ENCODE measurements around the gene WLS.
"Not testable (repeated sequence)": the region's sequence is repeated elsewhere in the genome, so short reads cannot be mapped to it uniquely, and the experiment has no call there.

The WLS gene

GRCh38 chr1:68167211-68167610 is 65.1 kb downstream of the WLS start:
- no peak overlapping the region for H3K27ac ChIP-seq (ENCODE audit: low read depth, low read length)
- H3K4me1 ChIP-seq (ENCODE audit: control insufficient read depth, insufficient read depth, low read length, unreplicated experiment), result peaks cover 8% of the 10 kb centered on the region
- peaks cover 13% of the 10 kb centered on the region; the same call in 1 of the 2 replicates for H3K36me3 ChIP-seq (ENCODE audit: insufficient read depth, low read length)
- no peak overlapping the region for H2AFZ ChIP-seq (ENCODE audit: low read length, unreplicated experiment)
- no peaks in the 10 kb centered on the region for H3K27me3 ChIP-seq (ENCODE audit: insufficient read depth, low read length)
- H3K4me3 ChIP-seq (ENCODE audit: low read depth, low read length), result no peak overlapping the region
- peaks cover 3% of the 10 kb centered on the region for H3K79me2 ChIP-seq (ENCODE audit: control insufficient read depth, insufficient read depth, low read length, unreplicated experiment)

- H3K79me2 ChIP-seq (ENCODE audit: control insufficient read depth, insufficient read depth, low read length, unreplicated experiment), result peaks cover 3% of the 10 kb centered on the region
- H3K4me3 ChIP-seq (ENCODE audit: low read depth, low read length), result no peak overlapping the region
- no peak overlapping the region for H3K27ac ChIP-seq (ENCODE audit: low read depth, low read length)
- H2AFZ ChIP-seq (ENCODE audit: low read length, unreplicated experiment), result no peak overlapping the region
- H3K36me3 ChIP-seq (ENCODE audit: insufficient read depth, low read length), result peaks cover 13% of the 10 kb centered on the region; the same call in 1 of the 2 replicates
- H3K4me1 ChIP-seq (ENCODE audit: control insufficient read depth, insufficient read depth, low read length, unreplicated experiment), result peaks cover 8% of the 10 kb centered on the region
- no peaks in the 10 kb centered on the region for H3K27me3 ChIP-seq (ENCODE audit: insufficient read depth, low read length)
These were observed 66.0 kb downstream of the WLS start for GRCh38 chr1:68166348-68166747.

- Histone ChIP-seq H3K27ac (ENCODE audit: low read depth, low read length) (no peak overlapping the region), H3K36me3 (ENCODE audit: insufficient read depth, low read length) (peaks cover 13% of the 10 kb centered on the region; the same call in 1 of the 2 replicates), H3K4me1 (ENCODE audit: control insufficient read depth, insufficient read depth, low read length, unreplicated experiment) (peaks cover 8% of the 10 kb centered on the region), H3K79me2 (ENCODE audit: control insufficient read depth, insufficient read depth, low read length, unreplicated experiment) (peaks cover 3% of the 10 kb centered on the region), H2AFZ (ENCODE audit: low read length, unreplicated experiment) (no peak overlapping the region), H3K27me3 (ENCODE audit: insufficient read depth, low read length) (no peaks in the 10 kb centered on the region), H3K4me3 (ENCODE audit: low read depth, low read length) (no peak overlapping the region)
These were observed 66.7 kb downstream of the WLS start for GRCh38 chr1:68165665-68166064.

DNA sequence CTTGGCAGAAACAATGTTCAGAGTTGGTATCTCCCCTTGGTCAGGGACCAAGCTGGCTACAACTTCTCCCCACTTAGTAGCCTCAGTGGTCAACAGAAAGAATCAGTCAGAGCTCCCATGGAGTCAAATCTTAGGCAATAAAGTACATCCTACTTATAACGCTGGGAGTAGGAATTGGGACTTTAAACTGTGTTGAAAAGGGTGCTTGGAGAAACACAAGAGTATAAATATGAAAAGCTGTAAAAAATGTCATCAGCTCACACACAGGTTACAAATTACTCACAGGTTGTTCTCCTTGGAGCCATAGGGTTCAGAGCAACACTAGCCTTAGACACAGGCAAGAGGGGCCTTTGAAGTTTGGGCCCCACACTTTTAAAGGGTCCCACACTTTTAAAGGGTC is 67.4 kb downstream of the WLS start:
- no peak overlapping the region for H3K4me3 ChIP-seq (ENCODE audit: low read depth, low read length)
- H3K36me3 ChIP-seq (ENCODE audit: insufficient read depth, low read length), result peaks cover 13% of the 10 kb centered on the region; the same call in 1 of the 2 replicates
- no peak overlapping the region for H3K27ac ChIP-seq (ENCODE audit: low read depth, low read length)
- peaks cover 8% of the 10 kb centered on the region for H3K4me1 ChIP-seq (ENCODE audit: control insufficient read depth, insufficient read depth, low read length, unreplicated experiment)
- no peaks in the 10 kb centered on the region for H3K27me3 ChIP-seq (ENCODE audit: insufficient read depth, low read length)
- no peak overlapping the region for H2AFZ ChIP-seq (ENCODE audit: low read length, unreplicated experiment)
- peaks cover 3% of the 10 kb centered on the region for H3K79me2 ChIP-seq (ENCODE audit: control insufficient read depth, insufficient read depth, low read length, unreplicated experiment)

GRCh38 chr1:68163220-68163619 is 69.1 kb downstream of the WLS start:
- peaks cover 21% of the 10 kb centered on the region; the same call in 1 of the 2 replicates for H3K36me3 ChIP-seq (ENCODE audit: insufficient read depth, low read length)
- H3K4me3 ChIP-seq (ENCODE audit: low read depth, low read length), result no peak overlapping the region
- peaks cover 3% of the 10 kb centered on the region for H3K79me2 ChIP-seq (ENCODE audit: control insufficient read depth, insufficient read depth, low read length, unreplicated experiment)
- H3K27ac ChIP-seq (ENCODE audit: low read depth, low read length), result no peak overlapping the region
- no peak overlapping the region for H2AFZ ChIP-seq (ENCODE audit: low read length, unreplicated experiment)
- H3K4me1 ChIP-seq (ENCODE audit: control insufficient read depth, insufficient read depth, low read length, unreplicated experiment), result no peaks in the 10 kb centered on the region
- no peaks in the 10 kb centered on the region for H3K27me3 ChIP-seq (ENCODE audit: insufficient read depth, low read length)

DNA sequence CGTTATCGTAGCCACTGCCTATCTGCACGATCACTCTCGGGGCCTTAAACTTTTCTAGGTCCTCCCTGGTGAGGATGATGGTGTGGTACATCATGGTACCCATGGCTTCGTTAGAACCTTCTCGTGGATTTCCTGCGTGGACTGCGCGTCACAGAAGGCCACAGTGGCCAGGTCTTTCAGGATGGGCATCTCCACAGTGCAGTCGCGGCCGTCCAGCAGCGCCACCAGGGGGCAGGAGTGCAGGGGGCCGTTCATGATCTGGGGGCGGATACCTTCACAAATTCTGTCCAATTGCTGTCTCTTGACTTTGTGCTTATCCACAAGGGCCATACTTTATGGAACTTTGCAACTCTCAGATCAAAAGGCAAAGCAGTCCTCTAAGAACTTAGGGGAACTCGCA is 69.6 kb downstream of the WLS start:
- Histone ChIP-seq H2AFZ (ENCODE audit: low read length, unreplicated experiment) (no peak overlapping the region), H3K4me1 (ENCODE audit: control insufficient read depth, insufficient read depth, low read length, unreplicated experiment) (no peaks in the 10 kb centered on the region), H3K27me3 (ENCODE audit: insufficient read depth, low read length) (no peaks in the 10 kb centered on the region), H3K4me3 (ENCODE audit: low read depth, low read length) (no peak overlapping the region), H3K79me2 (ENCODE audit: control insufficient read depth, insufficient read depth, low read length, unreplicated experiment) (no peaks in the 10 kb centered on the region), H3K27ac (ENCODE audit: low read depth, low read length) (no peak overlapping the region), H3K36me3 (ENCODE audit: insufficient read depth, low read length) (peaks cover 21% of the 10 kb centered on the region; the same call in 1 of the 2 replicates)

GRCh38 chr1:68161672-68162071 is 70.7 kb downstream of the WLS start:
- not testable (repeated sequence) for H3K79me2 ChIP-seq (ENCODE audit: control insufficient read depth, insufficient read depth, low read length, unreplicated experiment); H3K4me3 ChIP-seq (ENCODE audit: low read depth, low read length); H3K27ac ChIP-seq (ENCODE audit: low read depth, low read length); H3K4me1 ChIP-seq (ENCODE audit: control insufficient read depth, insufficient read depth, low read length, unreplicated experiment); H3K27me3 ChIP-seq (ENCODE audit: insufficient read depth, low read length); H2AFZ ChIP-seq (ENCODE audit: low read length, unreplicated experiment)
- peaks cover 21% of the 10 kb centered on the region; the same call in 1 of the 2 replicates for H3K36me3 ChIP-seq (ENCODE audit: insufficient read depth, low read length)

- H2AFZ ChIP-seq (ENCODE audit: low read length, unreplicated experiment); H3K27me3 ChIP-seq (ENCODE audit: insufficient read depth, low read length); H3K4me3 ChIP-seq (ENCODE audit: low read depth, low read length); H3K79me2 ChIP-seq (ENCODE audit: control insufficient read depth, insufficient read depth, low read length, unreplicated experiment); H3K4me1 ChIP-seq (ENCODE audit: control insufficient read depth, insufficient read depth, low read length, unreplicated experiment); H3K27ac ChIP-seq (ENCODE audit: low read depth, low read length): not testable (repeated sequence)
- peaks cover 21% of the 10 kb centered on the region; the same call in 1 of the 2 replicates for H3K36me3 ChIP-seq (ENCODE audit: insufficient read depth, low read length)
These were observed 71.4 kb downstream of the WLS start for GRCh38 chr1:68160935-68161334.

DNA sequence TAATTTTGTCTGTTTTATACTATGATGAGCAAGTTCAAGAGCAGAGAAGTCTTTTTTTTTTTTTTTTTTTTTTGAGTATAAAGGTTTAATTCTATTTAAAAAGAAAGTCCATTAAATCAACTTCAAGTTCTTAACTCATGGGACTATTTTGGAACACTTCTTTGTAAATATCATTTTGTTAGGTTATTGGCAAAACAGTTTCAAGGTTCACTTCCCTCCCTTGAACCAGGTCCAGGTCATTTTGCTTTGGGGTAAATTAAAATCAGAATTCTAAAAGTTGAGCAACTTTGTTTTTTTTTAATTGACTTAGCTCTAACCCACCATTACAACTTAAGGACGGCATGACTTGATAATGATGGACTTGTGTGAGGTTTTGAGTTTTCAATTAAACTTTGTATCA is 72.3 kb downstream of the WLS start:
- Histone ChIP-seq H3K4me3 (ENCODE audit: low read depth, low read length) (no peak overlapping the region), H2AFZ (ENCODE audit: low read length, unreplicated experiment) (no peak overlapping the region), H3K27ac (ENCODE audit: low read depth, low read length) (no peak overlapping the region), H3K79me2 (ENCODE audit: control insufficient read depth, insufficient read depth, low read length, unreplicated experiment) (no peaks in the 10 kb centered on the region), H3K27me3 (ENCODE audit: insufficient read depth, low read length) (no peaks in the 10 kb centered on the region), H3K4me1 (ENCODE audit: control insufficient read depth, insufficient read depth, low read length, unreplicated experiment) (no peaks in the 10 kb centered on the region), H3K36me3 (ENCODE audit: insufficient read depth, low read length) (peaks cover 21% of the 10 kb centered on the region; the same call in 1 of the 2 replicates)

DNA sequence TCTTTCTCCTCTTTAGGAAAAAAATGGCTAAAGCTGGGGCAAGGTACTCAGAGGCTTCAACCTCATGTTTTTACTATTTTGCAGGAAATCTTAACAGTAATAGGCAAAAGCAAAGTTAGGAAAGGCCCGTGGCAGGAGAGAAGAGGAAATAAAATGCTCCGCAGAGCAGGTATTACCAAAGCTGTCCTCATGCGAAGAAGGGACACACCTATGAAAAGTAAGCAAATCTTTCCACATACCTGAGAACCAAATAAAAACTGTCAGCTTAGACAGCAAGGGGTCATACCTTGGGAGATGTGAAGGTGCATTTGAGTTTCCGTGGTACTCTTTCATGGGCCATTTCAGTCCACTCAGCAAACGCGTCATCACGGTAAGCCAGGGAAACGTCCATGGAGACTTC is 73.5 kb downstream of the WLS start:
- H3K27ac ChIP-seq (ENCODE audit: low read depth, low read length), result no peak overlapping the region
- H3K27me3 ChIP-seq (ENCODE audit: insufficient read depth, low read length), result no peaks in the 10 kb centered on the region
- no peaks in the 10 kb centered on the region for H3K79me2 ChIP-seq (ENCODE audit: control insufficient read depth, insufficient read depth, low read length, unreplicated experiment)
- no peak overlapping the region for H3K4me3 ChIP-seq (ENCODE audit: low read depth, low read length)
- H2AFZ ChIP-seq (ENCODE audit: low read length, unreplicated experiment), result no peak overlapping the region
- peaks cover 28% of the 10 kb centered on the region for H3K36me3 ChIP-seq (ENCODE audit: insufficient read depth, low read length)
- H3K4me1 ChIP-seq (ENCODE audit: control insufficient read depth, insufficient read depth, low read length, unreplicated experiment), result no peaks in the 10 kb centered on the region

- Histone ChIP-seq H2AFZ (ENCODE audit: low read length, unreplicated experiment) (no peak overlapping the region), H3K27ac (ENCODE audit: low read depth, low read length) (no peak overlapping the region), H3K79me2 (ENCODE audit: control insufficient read depth, insufficient read depth, low read length, unreplicated experiment) (no peaks in the 10 kb centered on the region), H3K36me3 (ENCODE audit: insufficient read depth, low read length) (peaks cover 24% of the 10 kb centered on the region), H3K27me3 (ENCODE audit: insufficient read depth, low read length) (no peaks in the 10 kb centered on the region), H3K4me1 (ENCODE audit: control insufficient read depth, insufficient read depth, low read length, unreplicated experiment) (no peaks in the 10 kb centered on the region), H3K4me3 (ENCODE audit: low read depth, low read length) (no peak overlapping the region)
These were observed 74.9 kb downstream of the WLS start for GRCh38 chr1:68157416-68157815.

All from ACC112 (cell line).